ENCODE measurements around the gene ENO1.

- TF ChIP-seq, protein P1, sequence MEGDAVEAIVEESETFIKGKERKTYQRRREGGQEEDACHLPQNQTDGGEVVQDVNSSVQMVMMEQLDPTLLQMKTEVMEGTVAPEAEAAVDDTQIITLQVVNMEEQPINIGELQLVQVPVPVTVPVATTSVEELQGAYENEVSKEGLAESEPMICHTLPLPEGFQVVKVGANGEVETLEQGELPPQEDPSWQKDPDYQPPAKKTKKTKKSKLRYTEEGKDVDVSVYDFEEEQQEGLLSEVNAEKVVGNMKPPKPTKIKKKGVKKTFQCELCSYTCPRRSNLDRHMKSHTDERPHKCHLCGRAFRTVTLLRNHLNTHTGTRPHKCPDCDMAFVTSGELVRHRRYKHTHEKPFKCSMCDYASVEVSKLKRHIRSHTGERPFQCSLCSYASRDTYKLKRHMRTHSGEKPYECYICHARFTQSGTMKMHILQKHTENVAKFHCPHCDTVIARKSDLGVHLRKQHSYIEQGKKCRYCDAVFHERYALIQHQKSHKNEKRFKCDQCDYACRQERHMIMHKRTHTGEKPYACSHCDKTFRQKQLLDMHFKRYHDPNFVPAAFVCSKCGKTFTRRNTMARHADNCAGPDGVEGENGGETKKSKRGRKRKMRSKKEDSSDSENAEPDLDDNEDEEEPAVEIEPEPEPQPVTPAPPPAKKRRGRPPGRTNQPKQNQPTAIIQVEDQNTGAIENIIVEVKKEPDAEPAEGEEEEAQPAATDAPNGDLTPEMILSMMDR (conservative IDR thresholded peaks at IDR 0.05): no peak
- no peak for TF ChIP-seq ZFX (IDR thresholded peaks at IDR 0.05)
Observed at GRCh38 chr1:8813991-8814390, 64.5 kb downstream of the ENO1 start.
